Measurements from ENCODE around the gene STIM2.

Gene STIM2

GRCh38 chr4:26900765-26901164 is 40.1 kb downstream of the STIM2 start:
- DNase-seq (ENCODE audit: low spot score), result no peak

- no peak for DNase-seq (ENCODE audit: low spot score)
Observed at GRCh38 chr4:26905172-26905571, 44.5 kb downstream of the STIM2 start.

- DNase-seq (ENCODE audit: low spot score), result peak; percentile 7
Observed at GRCh38 chr4:26907731-26908599, 47.3 kb downstream of the STIM2 start.

- no peak for DNase-seq (ENCODE audit: low spot score)
Observed at GRCh38 chr4:26909369-26909768, 48.7 kb downstream of the STIM2 start.

- DNase-seq (ENCODE audit: low spot score), result no peak
Observed at GRCh38 chr4:26911254-26911653, 50.6 kb downstream of the STIM2 start.

GRCh38 chr4:26912069-26912468 is 51.4 kb downstream of the STIM2 start:
- no peak for DNase-seq (ENCODE audit: low spot score)

- DNase-seq (ENCODE audit: low spot score), result no peak
Observed at GRCh38 chr4:26912810-26913209, 52.2 kb downstream of the STIM2 start.

DNA sequence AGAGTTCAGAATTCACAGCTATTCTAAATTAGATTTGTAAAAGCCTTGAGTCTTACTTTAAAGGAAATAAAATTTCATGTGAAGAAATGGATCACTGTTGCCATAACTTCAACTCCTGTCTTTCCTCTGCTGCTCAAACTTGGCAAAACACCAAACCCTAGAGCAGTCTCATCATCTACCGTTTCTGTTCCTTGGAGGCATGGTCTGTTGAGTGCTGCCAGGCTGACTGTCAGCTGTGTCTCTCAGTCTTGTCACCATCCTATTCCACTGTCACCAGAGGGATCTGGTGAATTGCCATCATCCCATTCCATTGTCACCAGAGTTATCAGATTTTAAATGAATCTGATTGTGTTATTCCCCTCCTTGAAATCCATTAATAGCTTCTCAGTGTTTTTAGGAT is 55.6 kb downstream of the STIM2 start:
- DNase-seq (ENCODE audit: low spot score), result peak; percentile 18

GRCh38 chr4:26930964-26931363 is 70.3 kb downstream of the STIM2 start:
- no peak for DNase-seq (ENCODE audit: low spot score)

GRCh38 chr4:26931451-26931850 is 70.8 kb downstream of the STIM2 start:
- no peak for DNase-seq (ENCODE audit: low spot score)

DNA sequence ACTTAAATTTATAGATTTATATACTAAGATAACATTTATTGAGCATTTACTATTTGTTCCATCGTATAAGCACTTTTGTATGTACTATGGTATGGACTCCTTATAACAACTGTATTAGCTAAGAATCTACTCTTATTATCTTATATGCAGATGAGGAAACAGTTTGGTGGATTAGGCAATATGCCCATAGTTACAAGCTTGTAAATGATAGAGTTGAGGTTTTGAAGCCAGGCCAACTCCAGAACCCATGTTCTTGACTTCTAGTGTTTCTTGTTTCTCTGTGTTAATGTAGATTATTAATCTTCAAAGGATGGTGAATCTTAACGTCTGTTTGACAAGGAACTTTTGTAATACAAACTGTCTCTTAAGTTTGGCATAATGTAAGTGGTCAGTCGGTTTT is 71.3 kb downstream of the STIM2 start:
- no peak for DNase-seq (ENCODE audit: low spot score)

GRCh38 chr4:26935397-26935796 is 74.8 kb downstream of the STIM2 start:
- no peak for DNase-seq (ENCODE audit: low spot score)

- no peak for DNase-seq (ENCODE audit: low spot score)
Observed at GRCh38 chr4:26936284-26937065, 75.8 kb downstream of the STIM2 start.

DNA sequence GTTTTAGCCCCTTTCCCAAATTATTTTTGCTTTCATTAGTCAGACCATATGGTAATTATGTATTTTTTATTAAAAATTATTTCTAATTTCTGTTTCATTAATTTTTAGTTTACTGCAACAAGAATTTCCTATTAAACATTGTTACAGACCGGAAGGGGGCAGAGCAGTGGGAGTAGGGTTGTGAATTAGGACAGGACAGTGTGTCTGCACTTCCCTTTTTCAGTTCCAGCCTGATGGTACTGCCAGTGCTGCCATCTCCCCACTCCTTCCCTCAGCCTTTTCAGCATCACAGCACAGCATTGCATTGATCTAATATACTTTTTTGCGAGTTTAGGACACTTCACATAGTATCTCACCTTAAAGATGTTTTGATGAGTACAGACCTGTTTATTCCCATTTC is 76.5 kb downstream of the STIM2 start:
- DNase-seq (ENCODE audit: low spot score), result no peak

DNA sequence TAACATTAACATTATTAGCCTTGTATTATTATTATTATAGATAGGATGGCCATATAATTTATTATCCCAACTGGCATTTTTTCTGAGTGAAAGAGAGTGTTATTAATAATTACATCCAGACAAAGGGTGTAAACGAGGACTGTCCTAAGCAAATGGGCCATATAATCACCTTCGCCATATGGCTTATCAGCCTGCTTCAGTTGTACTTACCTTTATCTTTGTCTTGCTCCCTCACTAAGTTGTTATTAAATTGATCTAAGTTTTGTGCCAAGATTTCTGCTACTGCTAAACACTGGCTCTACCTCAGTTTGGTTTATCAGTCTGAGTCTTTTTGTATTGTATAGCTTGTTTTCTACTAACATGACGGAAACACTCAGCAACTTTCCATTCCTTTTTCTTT is 76.9 kb downstream of the STIM2 start:
- no peak for DNase-seq (ENCODE audit: low spot score)

DNA sequence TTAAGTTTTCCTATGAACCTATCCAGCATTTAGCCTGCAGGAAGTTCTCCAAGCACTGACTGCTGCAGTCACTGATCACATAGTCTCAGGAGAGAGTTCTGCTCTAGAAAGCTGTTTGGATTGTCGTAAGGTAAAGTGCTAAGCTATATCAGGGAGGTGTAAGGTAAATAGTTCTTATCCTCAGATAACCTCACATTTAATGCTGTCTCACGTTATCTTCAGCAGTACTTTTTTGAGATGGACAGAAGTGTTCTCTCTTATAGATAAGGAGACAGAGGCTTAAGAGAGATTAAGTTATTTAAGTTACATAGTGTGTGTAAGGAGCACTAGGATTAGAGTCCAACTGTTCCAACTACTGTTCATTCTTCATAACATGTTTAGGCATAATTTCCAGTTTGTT is 77.9 kb downstream of the STIM2 start:
- DNase-seq (ENCODE audit: low spot score), result no peak

DNA sequence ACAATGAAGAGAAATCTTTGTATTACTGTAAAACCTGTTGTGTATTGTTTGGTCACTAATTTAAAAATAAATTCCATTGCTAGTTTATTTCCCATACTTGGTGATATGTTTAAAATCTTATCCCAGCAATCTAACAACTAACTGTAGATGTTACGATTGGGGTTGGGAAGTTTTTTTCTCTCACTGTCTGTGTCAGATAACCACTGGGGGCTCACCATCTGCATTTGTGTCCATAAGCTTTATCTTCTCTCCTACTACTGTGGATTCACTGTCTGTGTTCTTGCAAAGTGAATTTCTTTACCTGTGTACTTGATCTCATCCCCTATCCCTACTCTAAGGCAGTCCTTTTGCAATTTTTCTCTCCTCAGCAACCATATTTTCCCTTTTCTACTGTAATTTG is 81.3 kb downstream of the STIM2 start:
- no peak for DNase-seq (ENCODE audit: low spot score)

DNA sequence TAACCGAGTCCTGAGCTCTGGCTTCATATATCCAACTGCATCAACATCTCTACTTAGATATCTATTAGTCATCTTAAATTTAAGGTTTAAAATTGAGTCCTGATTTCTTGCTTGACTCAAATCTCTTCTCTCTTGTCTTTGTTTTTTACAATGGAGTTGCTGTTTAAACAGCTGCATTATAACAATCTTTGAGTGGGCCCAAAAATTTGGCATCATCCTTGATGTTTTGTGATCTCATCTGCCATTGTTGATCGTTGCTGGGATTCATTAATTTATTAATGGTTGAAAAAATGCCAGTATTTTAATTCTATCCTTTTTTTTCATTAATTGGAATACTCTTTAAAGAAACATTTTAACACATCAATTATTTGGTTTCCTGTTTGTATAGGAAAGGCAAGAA is 82.2 kb downstream of the STIM2 start:
- DNase-seq (ENCODE audit: low spot score), result no peak

DNA sequence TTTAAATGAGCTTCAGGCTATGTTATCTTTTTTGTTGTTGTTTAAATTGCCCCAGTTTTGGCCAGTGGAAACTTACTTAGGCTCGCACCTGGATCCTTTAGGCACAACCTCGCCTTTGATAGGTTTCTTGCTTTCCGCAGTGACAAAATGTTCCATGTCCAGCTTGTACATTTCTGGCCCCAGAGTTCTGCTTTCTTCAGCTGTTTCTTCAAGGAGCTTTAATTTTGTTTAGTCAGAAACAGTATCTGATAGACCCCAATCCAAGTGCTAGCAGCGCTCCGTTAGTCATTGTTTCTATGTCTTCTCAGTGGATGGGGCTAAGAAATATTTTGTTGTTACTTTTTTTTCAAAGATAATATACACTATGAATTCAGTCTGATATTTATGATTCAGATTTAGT is 82.8 kb downstream of the STIM2 start:
- DNase-seq (ENCODE audit: low spot score), result no peak

- no peak for DNase-seq (ENCODE audit: low spot score)
Observed at GRCh38 chr4:26945794-26946193, 85.2 kb downstream of the STIM2 start.

DNA sequence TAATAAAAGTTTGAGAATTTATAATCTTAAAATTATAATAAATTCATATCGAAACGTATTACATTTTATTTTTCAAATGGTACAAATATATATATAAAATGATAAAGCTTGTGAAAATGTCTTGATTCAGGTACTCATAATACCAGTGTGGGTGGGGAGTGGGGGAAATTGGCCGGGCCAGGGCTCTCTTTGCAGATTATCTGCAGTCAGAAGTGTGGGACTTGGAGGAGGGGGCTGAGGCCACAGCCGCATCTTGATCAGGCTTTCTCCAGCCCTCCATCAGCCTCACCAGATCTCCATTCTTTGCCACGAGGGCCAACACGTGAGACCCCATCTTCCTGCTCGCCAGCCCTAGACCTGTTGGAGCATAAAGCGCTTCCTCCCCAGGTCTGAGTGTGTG is 86.7 kb downstream of the STIM2 start:
- no peak for DNase-seq (ENCODE audit: low spot score)

GRCh38 chr4:26950446-26950845 is 89.8 kb downstream of the STIM2 start:
- no peak for DNase-seq (ENCODE audit: low spot score)

DNA sequence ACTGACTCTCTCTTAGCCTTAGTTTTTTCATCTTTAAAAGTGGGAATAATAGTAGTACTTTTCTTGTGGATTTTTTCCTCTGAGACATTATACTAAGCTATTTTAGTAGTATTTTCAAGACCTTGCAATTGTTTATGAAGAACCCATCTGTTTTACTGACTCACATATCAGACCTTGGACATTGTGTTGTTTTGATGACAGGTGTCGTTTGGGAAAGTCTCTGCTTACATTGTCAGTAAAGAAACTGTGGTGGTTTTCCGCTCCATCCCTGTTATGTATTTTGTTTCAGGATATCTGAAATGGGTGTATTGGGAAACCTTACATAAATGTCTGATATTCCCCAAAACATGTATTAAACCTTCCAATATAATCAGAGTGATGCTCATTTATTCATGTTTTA is 92.2 kb downstream of the STIM2 start:
- DNase-seq (ENCODE audit: low spot score), result no peak
